HepG2 (cell line): Measurements from ENCODE around the gene MT1A.

Source experiments
- CREB1 ChIP-seq, 2 experiments: fragments of 450-650 bp in 1 of 2; IDR thresholded peaks; 2 replicates each; pipeline ENCODE4 v1.6.1; 2016 to 2017; ENCODE audit warnings: control low read depth in 1 of 2, mild to moderate bottlenecking in 1 of 2, missing compliant biosample characterization in 1 of 2, missing genetic modification characterization in 1 of 2
- EZH2 ChIP-seq: conservative IDR thresholded peaks from 2 replicates; pipeline ENCODE4 v1.6.1; 2012; ENCODE audit warnings: mild to moderate bottlenecking, low read depth, low read length, moderate library complexity
- ZMYM3 ChIP-seq: sonication (generic); formaldehyde crosslinking; IDR thresholded peaks from 2 replicates; pipeline ENCODE4 v1.5.1; 2020; ENCODE audit warnings: mild to moderate bottlenecking, missing genetic modification reagents
- ZNF331 ChIP-seq: sonication (generic); formaldehyde crosslinking; IDR thresholded peaks from 2 replicates; pipeline ENCODE4 v1.4.0; 2020; ENCODE audit warnings: missing genetic modification reagents
- TF ChIP-seq, protein P1 (sequence below): sonication (generic); formaldehyde crosslinking; IDR thresholded peaks from 2 replicates; pipeline ENCODE4 v1.5.0; 2020; ENCODE audit warnings: mild to moderate bottlenecking, missing genetic modification reagents, moderate library complexity
- TF ChIP-seq, protein P2 (sequence below): sonication (generic); formaldehyde crosslinking; IDR thresholded peaks from 2 replicates; pipeline ENCODE4 v1.4.0; 2020; ENCODE audit warnings: missing genetic modification reagents

DNA sequence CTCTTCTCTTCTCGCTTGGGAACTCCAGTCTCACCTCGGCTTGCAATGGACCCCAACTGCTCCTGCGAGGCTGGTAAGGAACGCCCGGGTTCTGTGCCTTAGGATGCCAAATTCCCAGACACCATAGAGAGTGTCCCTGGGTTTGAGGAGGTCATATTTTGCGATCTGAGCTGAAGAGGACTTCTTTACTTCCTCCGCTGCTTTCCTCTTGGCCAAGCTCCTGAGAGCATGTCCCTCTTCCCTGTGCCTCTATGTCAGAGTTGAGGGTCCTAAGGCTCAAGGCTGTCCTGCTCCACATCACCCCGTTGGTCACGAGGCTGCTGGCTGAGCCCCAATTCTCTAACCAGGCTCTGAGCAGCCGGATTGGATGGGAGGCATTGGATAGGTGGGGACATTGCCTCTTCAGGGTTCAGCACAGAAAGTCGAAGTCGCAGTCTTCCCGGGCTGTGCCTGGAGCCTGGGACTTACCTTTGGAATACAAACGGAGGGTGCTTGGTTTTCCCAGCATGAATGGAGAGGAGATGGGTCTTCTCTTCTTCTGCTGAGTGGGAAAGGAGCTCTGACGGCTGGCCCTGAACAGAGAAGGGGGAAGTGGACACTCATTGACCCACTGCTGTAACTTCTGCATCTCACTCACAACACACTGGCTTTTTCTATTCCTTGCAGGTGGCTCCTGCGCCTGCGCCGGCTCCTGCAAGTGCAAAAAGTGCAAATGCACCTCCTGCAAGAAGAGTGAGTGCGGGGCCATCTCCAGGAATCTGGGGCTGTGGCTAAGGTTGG is 31.6 kb downstream of the MT1A start:
- TF ChIP-seq, protein P1, sequence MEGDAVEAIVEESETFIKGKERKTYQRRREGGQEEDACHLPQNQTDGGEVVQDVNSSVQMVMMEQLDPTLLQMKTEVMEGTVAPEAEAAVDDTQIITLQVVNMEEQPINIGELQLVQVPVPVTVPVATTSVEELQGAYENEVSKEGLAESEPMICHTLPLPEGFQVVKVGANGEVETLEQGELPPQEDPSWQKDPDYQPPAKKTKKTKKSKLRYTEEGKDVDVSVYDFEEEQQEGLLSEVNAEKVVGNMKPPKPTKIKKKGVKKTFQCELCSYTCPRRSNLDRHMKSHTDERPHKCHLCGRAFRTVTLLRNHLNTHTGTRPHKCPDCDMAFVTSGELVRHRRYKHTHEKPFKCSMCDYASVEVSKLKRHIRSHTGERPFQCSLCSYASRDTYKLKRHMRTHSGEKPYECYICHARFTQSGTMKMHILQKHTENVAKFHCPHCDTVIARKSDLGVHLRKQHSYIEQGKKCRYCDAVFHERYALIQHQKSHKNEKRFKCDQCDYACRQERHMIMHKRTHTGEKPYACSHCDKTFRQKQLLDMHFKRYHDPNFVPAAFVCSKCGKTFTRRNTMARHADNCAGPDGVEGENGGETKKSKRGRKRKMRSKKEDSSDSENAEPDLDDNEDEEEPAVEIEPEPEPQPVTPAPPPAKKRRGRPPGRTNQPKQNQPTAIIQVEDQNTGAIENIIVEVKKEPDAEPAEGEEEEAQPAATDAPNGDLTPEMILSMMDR (CRISPR knock-in tag), result no peak
- TF ChIP-seq, protein P2, sequence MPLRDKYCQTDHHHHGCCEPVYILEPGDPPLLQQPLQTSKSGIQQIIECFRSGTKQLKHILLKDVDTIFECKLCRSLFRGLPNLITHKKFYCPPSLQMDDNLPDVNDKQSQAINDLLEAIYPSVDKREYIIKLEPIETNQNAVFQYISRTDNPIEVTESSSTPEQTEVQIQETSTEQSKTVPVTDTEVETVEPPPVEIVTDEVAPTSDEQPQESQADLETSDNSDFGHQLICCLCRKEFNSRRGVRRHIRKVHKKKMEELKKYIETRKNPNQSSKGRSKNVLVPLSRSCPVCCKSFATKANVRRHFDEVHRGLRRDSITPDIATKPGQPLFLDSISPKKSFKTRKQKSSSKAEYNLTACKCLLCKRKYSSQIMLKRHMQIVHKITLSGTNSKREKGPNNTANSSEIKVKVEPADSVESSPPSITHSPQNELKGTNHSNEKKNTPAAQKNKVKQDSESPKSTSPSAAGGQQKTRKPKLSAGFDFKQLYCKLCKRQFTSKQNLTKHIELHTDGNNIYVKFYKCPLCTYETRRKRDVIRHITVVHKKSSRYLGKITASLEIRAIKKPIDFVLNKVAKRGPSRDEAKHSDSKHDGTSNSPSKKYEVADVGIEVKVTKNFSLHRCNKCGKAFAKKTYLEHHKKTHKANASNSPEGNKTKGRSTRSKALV, result no peak
- TF ChIP-seq CREB1 (IDR thresholded peaks at IDR 0.05) (no peak), CREB1 (CRISPR knock-in tag; IDR thresholded peaks at IDR 0.05) (no peak), EZH2 (no peak), ZNF331 (CRISPR knock-in tag) (no peak), ZMYM3 (CRISPR knock-in tag) (no peak)
